Panc1 (cell line): ENCODE results near the gene ISOC2. TPM values are rescaled to one million over a fixed set of nuclear protein-coding genes. Genes with fewer than 3 reads are reported as not detected.
A peak's percentile ranks its signal among the peaks of the same experiment; 100 is the strongest.

Experiments
- ATAC-seq: fragments of 200-7000 bp; cut with Tn5 transposase; 2 replicates; pipeline ENCODE4 v1.9.1; 2020; ENCODE audit warnings: mild to moderate bottlenecking, moderate library complexity
- BruUV-seq: library from RNA; stranded (reverse); fragments of 400-500 nt; replicated peaks from 2 replicates; lab custom pipeline; 2021; lab: Mats Ljungman, UMichigan
- CTCF ChIA-PET: fragments of 300-600 bp; sonication (Branson Sonifier 250); formaldehyde crosslinking; loops from one replicate; lab custom pipeline; 2022; ENCODE audit warnings: antibody characterized with exemption; lab: Charles Lee
- POLR2A ChIA-PET: fragments of 300-600 bp; sonication (Branson Sonifier 250); formaldehyde crosslinking; loops from one replicate; lab custom pipeline; 2022; ENCODE audit warnings: antibody characterized with exemption; lab: Charles Lee
- DNase-seq: peaks from one replicate; pipeline ENCODE4 v3.0.0-alpha.2; 2010; ENCODE audit warnings: low read depth, low spot score
- H3K27ac ChIP-seq: 2 replicates; pipeline ENCODE4 v1.5.1; 2011; ENCODE audit warnings: mild to moderate bottlenecking, low read length, inconsistent platforms
- H3K27me3 ChIP-seq: fragments of 200-500 bp; sonication (Bioruptor generic); 2 replicates; pipeline ENCODE4 v1.6.0; 2014; ENCODE audit warnings: low read length, inconsistent platforms; ENCODE audit not compliant: control insufficient read depth, insufficient read depth
- H3K36me3 ChIP-seq: fragments of 200-500 bp; sonication (Bioruptor generic); 2 replicates; pipeline ENCODE4 v1.5.1; 2014; ENCODE audit warnings: inconsistent platforms, mild to moderate bottlenecking, low read length, moderate library complexity; ENCODE audit not compliant: control insufficient read depth, insufficient read depth
- H3K4me1 ChIP-seq: 2 replicates; pipeline ENCODE4 v1.5.1; 2011; ENCODE audit warnings: inconsistent platforms, mild to moderate bottlenecking, low read length, moderate library complexity; ENCODE audit not compliant: control insufficient read depth, insufficient read depth
- H3K4me3 ChIP-seq, 2 experiments: 2 replicates each; pipeline ENCODE4 v1.5.1; 2011 to 2012; ENCODE audit warnings: low read depth in 2 of 2, low read length in 2 of 2, mild to moderate bottlenecking in 2 of 2, inconsistent platforms in 1 of 2, moderate library complexity in 1 of 2
- H3K9me3 ChIP-seq: fragments of 200-500 bp; sonication (Bioruptor generic); 2 replicates; pipeline ENCODE4 v1.5.1; 2014; ENCODE audit warnings: low read depth, mild to moderate bottlenecking, inconsistent platforms, low read length, moderate library complexity; ENCODE audit not compliant: control insufficient read depth, insufficient read depth
- CTCF ChIP-seq: fragments of 450-650 bp; IDR thresholded peaks from 2 replicates; pipeline ENCODE4 v1.5.1; 2017; ENCODE audit warnings: mild to moderate bottlenecking
- POLR2AphosphoS5 ChIP-seq: IDR thresholded peaks from 2 replicates; pipeline ENCODE4 v1.6.1; 2012; ENCODE audit warnings: mild to moderate bottlenecking, low read depth, low read length, moderate library complexity
- REST ChIP-seq, 2 experiments: IDR thresholded peaks; 2 replicates each; pipeline ENCODE4 v1.6.1; 2011 to 2012; ENCODE audit warnings: low read depth in 2 of 2, control low read depth in 1 of 2, low read length in 1 of 2, mild to moderate bottlenecking in 1 of 2, moderate library complexity in 1 of 2; ENCODE audit not compliant: insufficient read depth in 1 of 2
- SIN3A ChIP-seq: IDR thresholded peaks from 2 replicates; pipeline ENCODE4 v1.6.1; 2012; ENCODE audit warnings: low read depth, mild to moderate bottlenecking, low read length, moderate library complexity, borderline replicate concordance; ENCODE audit not compliant: insufficient read depth
- TCF7L2 ChIP-seq: IDR thresholded peaks from 2 replicates; pipeline ENCODE4 v1.6.1; 2011; ENCODE audit warnings: mild to moderate bottlenecking, low read depth, low read length, inconsistent platforms
- in situ Hi-C: cut with HindIII; loops from 2 replicates; pipeline ENCODE4 v1.10.0; 2016; ENCODE audit warnings: low sequenced_read_pairs, low pct_unique_long_range_greater_than_20kb
- intact Hi-C: fragments of 100-400 bp; cut with micrococcal nuclease; formaldehyde crosslinking; loops from one replicate; pipeline ENCODE4 v1.10.0; 2022; ENCODE audit not compliant: unreplicated experiment
- total RNA-seq: library from RNA; stranded (reverse); gene quantifications from one replicate; pipeline ENCODE4 v1.2.1, GENCODE V29; 2021; ENCODE audit not compliant: unreplicated experiment

The ISOC2 gene
- total RNA-seq, 1 experiment from 2014 or later, result 150 TPM

DNA sequence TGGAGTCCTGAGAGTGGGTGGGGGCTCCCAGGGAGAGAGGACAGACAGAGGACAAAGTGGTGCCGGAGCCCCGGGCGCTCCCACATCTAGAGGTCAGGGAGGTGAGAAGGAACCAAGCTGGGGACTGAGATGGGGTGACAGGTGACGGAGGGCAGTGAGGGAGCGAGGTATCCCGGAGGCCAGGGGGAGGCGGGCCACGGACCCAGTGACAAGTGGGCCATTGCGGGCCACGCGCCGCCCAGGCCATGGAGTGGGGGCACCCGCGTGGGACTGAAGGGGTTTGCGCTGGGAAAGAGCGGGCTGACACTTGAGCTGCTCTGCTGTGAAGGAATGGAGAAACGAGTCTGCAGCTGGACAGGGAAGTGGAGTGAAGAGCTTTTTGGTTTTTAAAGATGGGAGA, 17.6 kb upstream of the ISOC2 start:
- ATAC-seq (no peak), DNase-seq (no peak)
- no peaks in the 10 kb centered on the region for H3K27me3 ChIP-seq
- in situ Hi-C loops (no loop called here), intact Hi-C loops (no loop called here)
- no TSS peak for BruUV-seq
- ChIA-PET POLR2A (no interaction called here), CTCF (no interaction called here)
- TF ChIP-seq REST (IDR thresholded peaks at IDR 0.05; ENCODE audit: insufficient read depth in 1 of 2, low read depth in 2 of 2, low read length in 1 of 2) (no peak), SIN3A (no peak), POLR2AphosphoS5 (no peak), CTCF (no peak), TCF7L2 (no peak)
- H3K36me3 ChIP-seq, result no peaks in the 10 kb centered on the region
- peak overlapping the region; percentile 19; the same call in 1 of the 2 replicates for H3K27ac ChIP-seq
- peaks cover 39% of the 10 kb centered on the region for H3K4me1 ChIP-seq
- H3K4me3 ChIP-seq, result no peak overlapping the region
- H3K9me3 ChIP-seq, result no peaks in the 10 kb centered on the region

- no peaks in the 10 kb centered on the region for H3K36me3 ChIP-seq
- no TSS peak for BruUV-seq
- H3K4me3 ChIP-seq, result no peak overlapping the region
- CTCF ChIA-PET, result no interaction called here
- ATAC-seq (no peak), DNase-seq (no peak)
- intact Hi-C loops, result no loop called here
- H3K27me3 ChIP-seq, result no peaks in the 10 kb centered on the region
- H3K27ac ChIP-seq, result peak overlapping the region; percentile 97; the same call in 1 of the 2 replicates
- no peaks in the 10 kb centered on the region for H3K9me3 ChIP-seq
- no peak for TF ChIP-seq POLR2AphosphoS5
- no peak for TF ChIP-seq TCF7L2
- TF ChIP-seq REST (IDR thresholded peaks at IDR 0.05; ENCODE audit: insufficient read depth in 1 of 2, low read depth in 2 of 2, low read length in 1 of 2), result no peak
- TF ChIP-seq SIN3A, result no peak
- TF ChIP-seq CTCF, result no peak
- peaks cover 41% of the 10 kb centered on the region for H3K4me1 ChIP-seq
- POLR2A ChIA-PET, result no interaction called here
- in situ Hi-C loops, result no loop called here
Observed at GRCh38 chr19:55478364-55478763, 16.9 kb upstream of the ISOC2 start.
